EL (cell line): ENCODE measurements around the gene SSR1.
A peak's percentile ranks its signal among the peaks of the same experiment; 100 is the strongest.
"Not testable (repeated sequence)": the region's sequence is repeated elsewhere in the genome, so short reads cannot be mapped to it uniquely, and the experiment has no call there.

ENCODE experiments used
- DNase-seq: peaks from one replicate; pipeline ENCODE4 v3.0.0-alpha.2; 2016

SSR1 gene

GRCh38 chr6:7273709-7274108 is 39.3 kb downstream of the SSR1 start:
- DNase-seq, result no peak

GRCh38 chr6:7271205-7271534 is 41.8 kb downstream of the SSR1 start:
- no peak for DNase-seq

GRCh38 chr6:7270320-7271204 is 42.4 kb downstream of the SSR1 start:
- DNase-seq, result no peak

GRCh38 chr6:7269816-7270215 is 43.2 kb downstream of the SSR1 start:
- DNase-seq, result no peak

- no peak for DNase-seq
These were observed 44.0 kb downstream of the SSR1 start for GRCh38 chr6:7268816-7269555.

- DNase-seq, result no peak
These were observed 44.6 kb downstream of the SSR1 start for GRCh38 chr6:7268362-7268761.

- DNase-seq, result peak; percentile 98
These were observed 45.4 kb downstream of the SSR1 start for GRCh38 chr6:7267466-7268091.

GRCh38 chr6:7267071-7267465 is 45.9 kb downstream of the SSR1 start:
- DNase-seq, result no peak

GRCh38 chr6:7265385-7265726 is 47.6 kb downstream of the SSR1 start:
- DNase-seq, result not testable (repeated sequence)

GRCh38 chr6:7264686-7265384 is 48.2 kb downstream of the SSR1 start:
- no peak for DNase-seq

GRCh38 chr6:7264041-7264440 is 49.0 kb downstream of the SSR1 start:
- DNase-seq, result no peak

- DNase-seq, result not testable (repeated sequence)
These were observed 49.5 kb downstream of the SSR1 start for GRCh38 chr6:7263519-7263805.

- no peak for DNase-seq
These were observed 50.1 kb downstream of the SSR1 start for GRCh38 chr6:7262746-7263518.

GRCh38 chr6:7261852-7262461 is 51.0 kb downstream of the SSR1 start:
- DNase-seq, result no peak

GRCh38 chr6:7261032-7261841 is 51.8 kb downstream of the SSR1 start:
- peak; percentile 90 for DNase-seq

- DNase-seq, result no peak
These were observed 52.5 kb downstream of the SSR1 start for GRCh38 chr6:7260291-7261031.

- no peak for DNase-seq
These were observed 54.7 kb downstream of the SSR1 start for GRCh38 chr6:7258231-7258763.

GRCh38 chr6:7257521-7258230 is 55.3 kb downstream of the SSR1 start:
- DNase-seq, result no peak

GRCh38 chr6:7256785-7257184 is 56.2 kb downstream of the SSR1 start:
- no peak for DNase-seq

GRCh38 chr6:7255918-7256317 is 57.1 kb downstream of the SSR1 start:
- DNase-seq, result no peak
